ENCODE data around the gene SPARCL1. TPM values are rescaled to one million over a fixed set of nuclear protein-coding genes. Genes with fewer than 3 reads are reported as not detected.
"Not testable (repeated sequence)": the region's sequence is repeated elsewhere in the genome, so short reads cannot be mapped to it uniquely, and the experiment has no call there.

Gene SPARCL1
- total RNA-seq, 1 donor from 2014 or later, result not detected

GRCh38 chr4:87427518-87427868, 101.7 kb downstream of the SPARCL1 start:
- Histone ChIP-seq H3K4me3 (ENCODE audit: low read depth, low read length) (no peak overlapping the region), H3K36me3 (ENCODE audit: control insufficient read depth, insufficient read depth, low read length) (no peaks in the 10 kb centered on the region), H3K27me3 (ENCODE audit: control insufficient read depth, insufficient read depth, low read length) (no peaks in the 10 kb centered on the region)
- no peak for DNase-seq (ENCODE audit: low read depth)
- no peak for FAIRE-seq
- TF ChIP-seq, protein P1, sequence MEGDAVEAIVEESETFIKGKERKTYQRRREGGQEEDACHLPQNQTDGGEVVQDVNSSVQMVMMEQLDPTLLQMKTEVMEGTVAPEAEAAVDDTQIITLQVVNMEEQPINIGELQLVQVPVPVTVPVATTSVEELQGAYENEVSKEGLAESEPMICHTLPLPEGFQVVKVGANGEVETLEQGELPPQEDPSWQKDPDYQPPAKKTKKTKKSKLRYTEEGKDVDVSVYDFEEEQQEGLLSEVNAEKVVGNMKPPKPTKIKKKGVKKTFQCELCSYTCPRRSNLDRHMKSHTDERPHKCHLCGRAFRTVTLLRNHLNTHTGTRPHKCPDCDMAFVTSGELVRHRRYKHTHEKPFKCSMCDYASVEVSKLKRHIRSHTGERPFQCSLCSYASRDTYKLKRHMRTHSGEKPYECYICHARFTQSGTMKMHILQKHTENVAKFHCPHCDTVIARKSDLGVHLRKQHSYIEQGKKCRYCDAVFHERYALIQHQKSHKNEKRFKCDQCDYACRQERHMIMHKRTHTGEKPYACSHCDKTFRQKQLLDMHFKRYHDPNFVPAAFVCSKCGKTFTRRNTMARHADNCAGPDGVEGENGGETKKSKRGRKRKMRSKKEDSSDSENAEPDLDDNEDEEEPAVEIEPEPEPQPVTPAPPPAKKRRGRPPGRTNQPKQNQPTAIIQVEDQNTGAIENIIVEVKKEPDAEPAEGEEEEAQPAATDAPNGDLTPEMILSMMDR (IDR thresholded peaks at IDR 0.05; ENCODE audit: insufficient read depth, low read length, severe bottlenecking), result no peak

- FAIRE-seq (no peak), DNase-seq (ENCODE audit: low read depth) (no peak)
- Histone ChIP-seq H3K27me3 (ENCODE audit: control insufficient read depth, insufficient read depth, low read length) (no peaks in the 10 kb centered on the region), H3K36me3 (ENCODE audit: control insufficient read depth, insufficient read depth, low read length) (no peaks in the 10 kb centered on the region), H3K4me3 (ENCODE audit: low read depth, low read length) (no peak overlapping the region)
- TF ChIP-seq, protein P1 (IDR thresholded peaks at IDR 0.05; ENCODE audit: insufficient read depth, low read length, severe bottlenecking), result no peak
Observed at GRCh38 chr4:87426865-87427517, 102.2 kb downstream of the SPARCL1 start.

DNA sequence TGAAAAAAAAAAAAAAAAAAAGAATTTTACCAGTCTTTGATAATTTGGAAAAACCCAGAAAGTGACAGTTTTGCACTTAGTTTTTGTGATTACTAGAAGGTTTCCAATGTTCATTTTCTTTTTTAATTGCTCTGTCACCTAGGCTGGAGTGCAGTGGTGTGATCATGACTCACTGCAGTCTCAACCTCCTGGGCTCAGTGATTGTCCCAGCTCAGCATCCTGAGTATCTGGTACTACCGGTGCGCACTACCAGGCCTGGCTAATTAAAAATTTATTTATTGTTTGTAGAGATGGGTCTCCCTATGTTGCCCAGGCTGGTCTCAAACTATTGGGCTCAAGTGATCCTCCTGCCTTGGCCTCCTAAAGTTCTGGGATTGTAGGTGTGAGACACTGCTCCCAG, 103.5 kb downstream of the SPARCL1 start:
- TF ChIP-seq, protein P1 (IDR thresholded peaks at IDR 0.05; ENCODE audit: insufficient read depth, low read length, severe bottlenecking), result no peak
- Histone ChIP-seq H3K36me3 (ENCODE audit: control insufficient read depth, insufficient read depth, low read length) (no peaks in the 10 kb centered on the region), H3K4me3 (ENCODE audit: low read depth, low read length) (no peak overlapping the region), H3K27me3 (ENCODE audit: control insufficient read depth, insufficient read depth, low read length) (no peaks in the 10 kb centered on the region)
- FAIRE-seq (no peak), DNase-seq (ENCODE audit: low read depth) (peak; percentile 20)

GRCh38 chr4:87424099-87424543, 105.1 kb downstream of the SPARCL1 start:
- FAIRE-seq; H3K4me3 ChIP-seq (ENCODE audit: low read depth, low read length); DNase-seq (ENCODE audit: low read depth); H3K27me3 ChIP-seq (ENCODE audit: control insufficient read depth, insufficient read depth, low read length); H3K36me3 ChIP-seq (ENCODE audit: control insufficient read depth, insufficient read depth, low read length): not testable (repeated sequence)

Other genes starting within 250 kb of the SPARCL1 start
- gene HSD17B13, start 206.5 kb downstream of the SPARCL1 start, total RNA-seq, result not detected in 2 replicates
- gene HSD17B11, start 138.2 kb downstream of the SPARCL1 start, total RNA-seq, result 1.5 and 1.8 TPM in 2 replicates
- 19.0 and 19.1 TPM in 2 replicates for gene NUDT9, start 106.8 kb downstream of the SPARCL1 start, total RNA-seq
- not detected in 2 replicates for gene DSPP, start 79.2 kb upstream of the SPARCL1 start, total RNA-seq
- gene DMP1, start 120.9 kb upstream of the SPARCL1 start, total RNA-seq, result not detected in 2 replicates

All from bronchial epithelial cell (primary cell).